ENCODE measurements around the gene SLMAP.

Gene SLMAP

DNA sequence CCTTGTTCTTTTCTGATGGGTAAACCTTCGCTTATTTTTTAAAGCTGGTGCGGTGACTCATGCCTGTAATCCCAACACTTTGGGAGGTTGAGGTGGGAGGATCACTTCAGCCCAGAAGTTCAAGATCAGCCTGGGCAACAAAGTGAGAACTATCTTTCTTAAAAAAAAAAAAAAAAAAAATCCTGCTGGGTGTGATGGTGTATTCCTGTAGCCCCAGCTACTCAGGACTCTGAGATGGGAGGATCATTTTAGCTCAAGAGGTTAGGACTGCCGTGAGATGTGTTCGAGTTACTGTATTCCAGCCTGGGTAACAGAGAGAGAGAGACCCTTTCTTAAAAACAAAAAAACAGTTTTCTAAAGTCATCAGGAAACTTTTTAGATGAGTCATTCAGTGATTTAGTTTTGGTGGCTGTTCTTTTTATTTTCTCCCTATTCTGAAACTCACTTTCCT is 37.7 kb downstream of the SLMAP start:
- TF ChIP-seq CREB1 (IDR thresholded peaks at IDR 0.05; ENCODE audit: low read depth), result no peak
- no peak for TF ChIP-seq EGR1 (IDR thresholded peaks at IDR 0.05)
- TF ChIP-seq NFIC (IDR thresholded peaks at IDR 0.05), result no peak
- no peak for TF ChIP-seq TEAD4 (IDR thresholded peaks at IDR 0.05)
- TF ChIP-seq TCF12 (IDR thresholded peaks at IDR 0.05; ENCODE audit: low read depth), result no peak
- TF ChIP-seq CEBPB (IDR thresholded peaks at IDR 0.05), result no peak
- no peak for TF ChIP-seq EP300 (IDR thresholded peaks at IDR 0.05; ENCODE audit: borderline replicate concordance)
- TF ChIP-seq FOXM1 (IDR thresholded peaks at IDR 0.05; ENCODE audit: borderline replicate concordance, low read depth), result no peak
- TF ChIP-seq, protein P1, sequence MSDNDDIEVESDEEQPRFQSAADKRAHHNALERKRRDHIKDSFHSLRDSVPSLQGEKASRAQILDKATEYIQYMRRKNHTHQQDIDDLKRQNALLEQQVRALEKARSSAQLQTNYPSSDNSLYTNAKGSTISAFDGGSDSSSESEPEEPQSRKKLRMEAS (IDR thresholded peaks at IDR 0.05), result no peak
- no peak for TF ChIP-seq YY1 (IDR thresholded peaks at IDR 0.05; ENCODE audit: low read depth)
- TF ChIP-seq, protein P2, sequence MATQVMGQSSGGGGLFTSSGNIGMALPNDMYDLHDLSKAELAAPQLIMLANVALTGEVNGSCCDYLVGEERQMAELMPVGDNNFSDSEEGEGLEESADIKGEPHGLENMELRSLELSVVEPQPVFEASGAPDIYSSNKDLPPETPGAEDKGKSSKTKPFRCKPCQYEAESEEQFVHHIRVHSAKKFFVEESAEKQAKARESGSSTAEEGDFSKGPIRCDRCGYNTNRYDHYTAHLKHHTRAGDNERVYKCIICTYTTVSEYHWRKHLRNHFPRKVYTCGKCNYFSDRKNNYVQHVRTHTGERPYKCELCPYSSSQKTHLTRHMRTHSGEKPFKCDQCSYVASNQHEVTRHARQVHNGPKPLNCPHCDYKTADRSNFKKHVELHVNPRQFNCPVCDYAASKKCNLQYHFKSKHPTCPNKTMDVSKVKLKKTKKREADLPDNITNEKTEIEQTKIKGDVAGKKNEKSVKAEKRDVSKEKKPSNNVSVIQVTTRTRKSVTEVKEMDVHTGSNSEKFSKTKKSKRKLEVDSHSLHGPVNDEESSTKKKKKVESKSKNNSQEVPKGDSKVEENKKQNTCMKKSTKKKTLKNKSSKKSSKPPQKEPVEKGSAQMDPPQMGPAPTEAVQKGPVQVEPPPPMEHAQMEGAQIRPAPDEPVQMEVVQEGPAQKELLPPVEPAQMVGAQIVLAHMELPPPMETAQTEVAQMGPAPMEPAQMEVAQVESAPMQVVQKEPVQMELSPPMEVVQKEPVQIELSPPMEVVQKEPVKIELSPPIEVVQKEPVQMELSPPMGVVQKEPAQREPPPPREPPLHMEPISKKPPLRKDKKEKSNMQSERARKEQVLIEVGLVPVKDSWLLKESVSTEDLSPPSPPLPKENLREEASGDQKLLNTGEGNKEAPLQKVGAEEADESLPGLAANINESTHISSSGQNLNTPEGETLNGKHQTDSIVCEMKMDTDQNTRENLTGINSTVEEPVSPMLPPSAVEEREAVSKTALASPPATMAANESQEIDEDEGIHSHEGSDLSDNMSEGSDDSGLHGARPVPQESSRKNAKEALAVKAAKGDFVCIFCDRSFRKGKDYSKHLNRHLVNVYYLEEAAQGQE (IDR thresholded peaks at IDR 0.05; ENCODE audit: low read depth), result no peak

DNA sequence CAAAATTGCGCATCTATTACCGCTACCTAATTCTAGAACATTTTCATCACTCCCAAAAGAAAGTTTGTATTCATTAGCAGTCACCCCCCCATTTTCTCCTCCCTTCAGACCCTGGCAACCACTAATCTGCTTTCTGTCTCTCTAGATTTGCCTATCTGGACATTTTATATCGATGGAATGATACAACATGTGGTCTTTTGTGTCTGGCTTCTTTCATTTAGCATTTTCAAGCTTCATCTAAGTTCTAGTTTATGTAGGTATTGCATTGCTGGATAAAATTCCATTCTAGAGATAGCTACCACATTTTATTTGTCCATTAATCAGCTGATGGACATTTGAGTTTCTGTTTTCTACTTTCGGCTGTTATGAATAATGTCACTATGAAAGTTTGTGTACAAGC is 38.4 kb downstream of the SLMAP start:
- TF ChIP-seq, protein P2 (IDR thresholded peaks at IDR 0.05; ENCODE audit: low read depth), result no peak
- TF ChIP-seq EGR1 (IDR thresholded peaks at IDR 0.05) (no peak), TEAD4 (IDR thresholded peaks at IDR 0.05) (no peak), EP300 (IDR thresholded peaks at IDR 0.05; ENCODE audit: borderline replicate concordance) (no peak), FOXM1 (IDR thresholded peaks at IDR 0.05; ENCODE audit: borderline replicate concordance, low read depth) (no peak), TCF12 (IDR thresholded peaks at IDR 0.05; ENCODE audit: low read depth) (no peak), RAD21 (IDR thresholded peaks at IDR 0.05; ENCODE audit: low read depth) (no peak), ZBTB7A (IDR thresholded peaks at IDR 0.05; ENCODE audit: low read depth) (no peak), CEBPB (IDR thresholded peaks at IDR 0.05) (no peak), YY1 (IDR thresholded peaks at IDR 0.05; ENCODE audit: low read depth) (no peak)
- TF ChIP-seq, protein P3, sequence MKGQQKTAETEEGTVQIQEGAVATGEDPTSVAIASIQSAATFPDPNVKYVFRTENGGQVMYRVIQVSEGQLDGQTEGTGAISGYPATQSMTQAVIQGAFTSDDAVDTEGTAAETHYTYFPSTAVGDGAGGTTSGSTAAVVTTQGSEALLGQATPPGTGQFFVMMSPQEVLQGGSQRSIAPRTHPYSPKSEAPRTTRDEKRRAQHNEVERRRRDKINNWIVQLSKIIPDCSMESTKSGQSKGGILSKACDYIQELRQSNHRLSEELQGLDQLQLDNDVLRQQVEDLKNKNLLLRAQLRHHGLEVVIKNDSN (IDR thresholded peaks at IDR 0.05), result no peak
- TF ChIP-seq, protein P1 (IDR thresholded peaks at IDR 0.05), result no peak

DNA sequence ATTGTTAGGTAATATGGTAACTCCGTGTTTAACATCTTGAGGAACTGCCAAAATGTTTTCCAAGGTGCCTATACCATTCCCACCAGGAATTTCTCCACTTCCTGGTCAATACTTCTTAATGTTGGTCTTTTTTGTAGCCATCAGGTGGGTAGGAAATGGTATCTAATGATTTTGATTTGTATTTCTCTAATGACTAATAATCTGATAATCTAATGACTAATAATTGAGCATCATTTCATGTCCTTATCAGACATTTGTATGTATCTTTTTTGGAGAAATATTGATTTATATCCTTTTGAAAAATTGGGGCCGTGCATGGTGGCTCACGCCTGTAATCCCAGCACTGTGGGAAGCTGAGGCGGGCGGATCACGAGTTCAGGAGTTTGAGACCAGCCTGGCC is 38.8 kb downstream of the SLMAP start:
- TF ChIP-seq CREB1 (IDR thresholded peaks at IDR 0.05; ENCODE audit: low read depth) (no peak), ZBTB7A (IDR thresholded peaks at IDR 0.05; ENCODE audit: low read depth) (no peak), NFIC (IDR thresholded peaks at IDR 0.05) (no peak)
- TF ChIP-seq, protein P2 (IDR thresholded peaks at IDR 0.05; ENCODE audit: low read depth), result no peak

DNA sequence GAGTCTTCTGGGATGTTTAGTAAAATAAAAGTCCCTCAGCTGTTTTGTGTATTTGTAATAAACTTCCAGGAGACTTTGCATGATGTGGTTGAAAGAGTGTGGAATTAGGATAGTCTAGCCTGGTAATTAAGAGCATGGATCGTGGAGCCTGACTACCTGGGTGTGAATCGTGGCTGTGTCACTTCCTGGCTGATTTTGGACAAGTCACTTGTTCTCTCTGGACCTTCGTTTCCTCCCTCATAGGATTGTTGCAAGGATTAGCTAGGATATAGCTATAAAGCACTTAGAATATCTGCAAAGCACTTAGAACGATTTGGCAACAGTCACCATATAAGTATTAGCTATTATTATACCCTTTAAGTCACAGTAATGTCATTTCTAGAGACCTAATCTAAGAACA is 40.2 kb downstream of the SLMAP start:
- no peak for TF ChIP-seq CEBPB (IDR thresholded peaks at IDR 0.05)
- no peak for TF ChIP-seq EGR1 (IDR thresholded peaks at IDR 0.05)
- no peak for TF ChIP-seq EP300 (IDR thresholded peaks at IDR 0.05; ENCODE audit: borderline replicate concordance)
- TF ChIP-seq TCF12 (IDR thresholded peaks at IDR 0.05; ENCODE audit: low read depth), result no peak
- TF ChIP-seq, protein P3 (IDR thresholded peaks at IDR 0.05), result no peak
- TF ChIP-seq FOXM1 (IDR thresholded peaks at IDR 0.05; ENCODE audit: borderline replicate concordance, low read depth), result no peak
- no peak for TF ChIP-seq YY1 (IDR thresholded peaks at IDR 0.05; ENCODE audit: low read depth)
- TF ChIP-seq RAD21 (IDR thresholded peaks at IDR 0.05; ENCODE audit: low read depth), result no peak
- no peak for TF ChIP-seq CREB1 (IDR thresholded peaks at IDR 0.05; ENCODE audit: low read depth)
- TF ChIP-seq NFIC (IDR thresholded peaks at IDR 0.05), result no peak
- TF ChIP-seq, protein P2 (IDR thresholded peaks at IDR 0.05; ENCODE audit: low read depth), result no peak
- TF ChIP-seq ZBTB7A (IDR thresholded peaks at IDR 0.05; ENCODE audit: low read depth), result no peak
- no peak for TF ChIP-seq TEAD4 (IDR thresholded peaks at IDR 0.05)
- TF ChIP-seq, protein P1 (IDR thresholded peaks at IDR 0.05), result no peak
